ENCODE results near the gene HAPSTR1.

The HAPSTR1 gene

DNA sequence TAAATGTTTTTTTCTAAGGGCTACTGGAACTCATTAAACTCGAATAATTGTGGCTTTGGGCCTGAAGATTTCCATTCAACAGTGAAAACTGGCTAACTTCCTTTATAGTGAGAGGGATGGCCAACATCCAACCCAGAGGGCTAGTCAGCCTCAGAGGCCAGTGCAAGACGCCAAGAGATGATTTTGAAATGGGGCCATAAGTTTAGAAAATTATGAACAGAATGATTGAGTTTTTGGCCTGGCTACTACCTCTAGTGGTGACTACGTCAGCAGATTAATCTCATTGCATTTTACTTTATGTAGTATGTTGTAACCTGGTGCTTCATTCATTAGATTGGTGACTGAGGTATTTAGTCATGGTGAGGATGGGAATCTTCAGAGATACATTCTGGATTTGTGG is 28.4 kb downstream of the HAPSTR1 start:
- no peak overlapping the region for H3K4me3 ChIP-seq (ENCODE audit: low read length)
- peak; percentile 24 for DNase-seq (ENCODE audit: low read depth)
- TF ChIP-seq, protein P1, sequence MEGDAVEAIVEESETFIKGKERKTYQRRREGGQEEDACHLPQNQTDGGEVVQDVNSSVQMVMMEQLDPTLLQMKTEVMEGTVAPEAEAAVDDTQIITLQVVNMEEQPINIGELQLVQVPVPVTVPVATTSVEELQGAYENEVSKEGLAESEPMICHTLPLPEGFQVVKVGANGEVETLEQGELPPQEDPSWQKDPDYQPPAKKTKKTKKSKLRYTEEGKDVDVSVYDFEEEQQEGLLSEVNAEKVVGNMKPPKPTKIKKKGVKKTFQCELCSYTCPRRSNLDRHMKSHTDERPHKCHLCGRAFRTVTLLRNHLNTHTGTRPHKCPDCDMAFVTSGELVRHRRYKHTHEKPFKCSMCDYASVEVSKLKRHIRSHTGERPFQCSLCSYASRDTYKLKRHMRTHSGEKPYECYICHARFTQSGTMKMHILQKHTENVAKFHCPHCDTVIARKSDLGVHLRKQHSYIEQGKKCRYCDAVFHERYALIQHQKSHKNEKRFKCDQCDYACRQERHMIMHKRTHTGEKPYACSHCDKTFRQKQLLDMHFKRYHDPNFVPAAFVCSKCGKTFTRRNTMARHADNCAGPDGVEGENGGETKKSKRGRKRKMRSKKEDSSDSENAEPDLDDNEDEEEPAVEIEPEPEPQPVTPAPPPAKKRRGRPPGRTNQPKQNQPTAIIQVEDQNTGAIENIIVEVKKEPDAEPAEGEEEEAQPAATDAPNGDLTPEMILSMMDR (IDR thresholded peaks at IDR 0.05; ENCODE audit: insufficient read depth, low read depth, low read length, missing control alignments), result peak; percentile 8

DNA sequence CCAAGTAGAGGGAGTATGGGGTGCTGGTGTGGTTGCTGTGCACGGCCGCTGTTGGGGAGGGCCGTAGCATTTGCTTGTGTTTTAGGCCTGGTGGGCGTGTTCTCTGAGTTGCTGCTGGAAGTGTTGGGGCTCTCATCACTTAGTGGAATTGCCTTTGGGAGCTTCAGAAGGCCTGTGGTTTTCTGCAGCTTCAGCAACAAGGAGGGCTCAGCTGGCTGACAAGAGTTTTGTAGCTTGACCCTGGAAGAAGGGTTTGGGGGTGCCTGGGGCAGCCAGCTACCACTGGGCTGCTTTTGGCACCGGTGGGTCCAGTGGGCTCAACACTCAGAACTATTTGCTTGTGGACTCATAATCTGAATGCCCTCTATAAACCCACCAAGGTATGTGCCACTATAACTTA is 30.9 kb downstream of the HAPSTR1 start:
- TF ChIP-seq, protein P1 (IDR thresholded peaks at IDR 0.05; ENCODE audit: insufficient read depth, low read depth, low read length, missing control alignments), result no peak
- DNase-seq (ENCODE audit: low read depth), result no peak
- H3K4me3 ChIP-seq (ENCODE audit: low read length), result no peak overlapping the region

DNA sequence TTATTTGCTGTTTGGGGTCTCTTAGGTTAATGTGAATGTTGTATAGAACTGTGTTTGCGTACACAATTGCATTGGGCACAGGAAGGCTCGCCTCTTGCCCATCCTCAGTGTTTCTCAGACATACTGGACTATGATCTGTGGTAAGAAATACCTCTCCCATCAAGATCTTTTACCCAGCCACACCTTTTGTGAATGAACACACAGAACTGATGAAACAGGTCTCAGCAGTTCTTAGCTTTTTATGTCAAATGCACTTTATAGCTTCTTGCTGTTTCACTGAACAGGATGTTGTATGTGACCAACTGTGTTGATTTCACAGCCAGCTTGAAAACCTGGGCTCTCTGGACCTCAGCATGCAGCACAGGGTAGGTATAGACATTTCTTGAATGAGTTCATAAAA is 31.5 kb downstream of the HAPSTR1 start:
- no peak for DNase-seq (ENCODE audit: low read depth)
- TF ChIP-seq, protein P1 (IDR thresholded peaks at IDR 0.05; ENCODE audit: insufficient read depth, low read depth, low read length, missing control alignments), result no peak

DNA sequence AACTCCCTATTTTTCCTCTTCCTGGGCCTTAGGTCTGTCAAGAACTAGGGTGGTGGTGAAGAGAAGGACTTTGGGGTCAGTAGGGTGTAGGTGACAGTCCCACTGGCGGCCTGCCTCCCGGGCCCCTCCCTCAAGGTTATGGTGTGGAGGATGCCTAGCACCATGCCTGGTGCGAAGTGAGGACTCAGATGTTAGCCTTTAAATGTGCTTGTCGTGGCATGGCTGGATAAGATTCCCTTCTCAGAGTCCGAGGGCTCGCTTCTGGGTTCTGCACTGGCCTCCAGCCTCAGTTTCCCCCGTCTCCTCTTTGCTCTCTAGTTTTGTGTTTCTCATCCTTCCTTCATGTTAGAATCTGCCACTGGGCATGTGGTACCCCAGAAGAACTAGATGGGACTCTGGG is 32.0 kb downstream of the HAPSTR1 start:
- no peak overlapping the region for H3K4me3 ChIP-seq (ENCODE audit: low read length)
- TF ChIP-seq, protein P1 (IDR thresholded peaks at IDR 0.05; ENCODE audit: insufficient read depth, low read depth, low read length, missing control alignments), result no peak
- DNase-seq (ENCODE audit: low read depth), result no peak

More for the DNA sequence above, 31.5 kb downstream of the HAPSTR1 start:
- no peak overlapping the region for H3K4me3 ChIP-seq (ENCODE audit: low read length)

DNA sequence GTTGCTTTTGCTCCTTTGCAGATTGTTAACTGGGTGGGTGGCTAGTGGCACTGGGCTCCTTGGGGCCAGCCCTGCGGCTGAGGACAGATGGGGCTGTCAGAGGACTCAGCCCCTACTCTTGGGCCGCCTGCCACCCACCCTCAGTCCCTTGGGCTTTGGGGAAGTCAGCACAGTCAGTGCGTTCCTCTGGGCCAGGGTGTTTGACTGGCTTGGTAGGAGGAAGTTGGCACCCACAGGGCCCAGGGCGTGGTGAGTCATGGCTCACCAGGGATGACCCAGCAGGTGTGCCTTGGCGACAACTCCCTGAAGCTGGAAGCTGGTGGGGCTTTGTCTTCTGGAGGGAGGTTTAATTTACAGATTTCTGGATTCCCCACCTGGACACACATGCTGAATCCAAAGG is 32.4 kb downstream of the HAPSTR1 start:
- peak; percentile 86 for DNase-seq (ENCODE audit: low read depth)

DNA sequence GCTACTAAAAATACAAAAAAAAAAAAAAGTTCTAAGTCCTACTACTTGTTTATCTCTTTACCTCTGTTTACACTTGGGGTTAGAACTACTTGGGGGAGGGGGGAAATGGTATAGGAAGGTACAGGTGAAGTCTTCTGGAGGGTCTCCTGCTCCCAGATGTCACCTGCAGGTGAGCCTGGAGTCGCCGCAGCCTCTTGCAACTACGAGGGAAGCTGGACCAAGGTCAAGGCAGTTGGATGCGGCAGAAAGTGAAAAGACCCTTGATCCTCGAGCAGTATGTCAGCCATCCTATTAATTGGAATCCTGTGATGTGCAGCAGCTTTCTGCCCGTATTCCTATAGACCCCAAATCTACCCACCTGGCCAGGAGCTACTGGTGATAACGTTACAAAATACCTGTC is 33.0 kb downstream of the HAPSTR1 start:
- no peak for DNase-seq (ENCODE audit: low read depth)
- H3K4me3 ChIP-seq (ENCODE audit: low read length), result no peak overlapping the region
- TF ChIP-seq, protein P1 (IDR thresholded peaks at IDR 0.05; ENCODE audit: insufficient read depth, low read depth, low read length, missing control alignments), result no peak

More for the DNA sequence above, 32.4 kb downstream of the HAPSTR1 start:
- TF ChIP-seq, protein P1 (IDR thresholded peaks at IDR 0.05; ENCODE audit: insufficient read depth, low read depth, low read length, missing control alignments), result no peak
- H3K4me3 ChIP-seq (ENCODE audit: low read length), result no peak overlapping the region

DNA sequence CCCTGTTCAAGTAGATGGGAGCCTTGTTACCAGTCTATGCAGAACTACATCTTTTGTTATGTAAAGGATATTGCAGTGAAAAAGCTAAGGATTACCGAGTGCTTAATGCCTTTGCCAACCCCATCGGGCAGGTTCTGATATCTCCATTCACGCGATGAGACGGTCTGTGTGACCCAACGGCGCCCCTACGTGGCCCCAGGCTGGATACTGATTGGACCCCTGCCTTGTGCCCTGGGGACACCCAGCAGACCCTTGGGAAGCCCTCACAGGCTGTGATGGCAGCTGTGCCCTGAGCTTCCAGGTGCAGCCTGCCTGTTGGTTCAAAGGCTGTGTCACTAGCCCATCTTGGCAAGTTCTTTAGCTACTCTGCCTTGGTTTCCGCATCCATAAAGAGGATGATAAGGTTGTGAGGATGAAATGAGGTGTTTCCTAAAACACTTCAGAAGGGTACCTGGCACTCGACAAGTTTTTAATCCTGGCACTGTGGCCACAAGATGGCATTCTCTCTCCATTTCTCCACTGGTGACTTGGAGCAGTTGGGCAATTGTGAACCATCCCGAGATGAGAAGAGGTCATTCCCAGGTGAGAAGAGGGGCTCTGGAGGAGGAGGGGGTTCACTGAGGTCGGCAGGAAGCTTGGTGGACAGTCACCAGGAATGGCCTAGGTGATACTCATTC is 33.6 kb downstream of the HAPSTR1 start:
- H3K4me3 ChIP-seq (ENCODE audit: low read length), result no peak overlapping the region
- no peak for DNase-seq (ENCODE audit: low read depth)
- TF ChIP-seq, protein P1 (IDR thresholded peaks at IDR 0.05; ENCODE audit: insufficient read depth, low read depth, low read length, missing control alignments), result no peak
